SHP77 treated with DMSO at 0.1 percent for 48 hours (cell line): ENCODE data around the gene THRB.

Experiments used
- DNase-seq: peaks from one replicate; lab custom pipeline; 2025; lab: John Stamatoyannopoulos, UW

Gene THRB

DNA sequence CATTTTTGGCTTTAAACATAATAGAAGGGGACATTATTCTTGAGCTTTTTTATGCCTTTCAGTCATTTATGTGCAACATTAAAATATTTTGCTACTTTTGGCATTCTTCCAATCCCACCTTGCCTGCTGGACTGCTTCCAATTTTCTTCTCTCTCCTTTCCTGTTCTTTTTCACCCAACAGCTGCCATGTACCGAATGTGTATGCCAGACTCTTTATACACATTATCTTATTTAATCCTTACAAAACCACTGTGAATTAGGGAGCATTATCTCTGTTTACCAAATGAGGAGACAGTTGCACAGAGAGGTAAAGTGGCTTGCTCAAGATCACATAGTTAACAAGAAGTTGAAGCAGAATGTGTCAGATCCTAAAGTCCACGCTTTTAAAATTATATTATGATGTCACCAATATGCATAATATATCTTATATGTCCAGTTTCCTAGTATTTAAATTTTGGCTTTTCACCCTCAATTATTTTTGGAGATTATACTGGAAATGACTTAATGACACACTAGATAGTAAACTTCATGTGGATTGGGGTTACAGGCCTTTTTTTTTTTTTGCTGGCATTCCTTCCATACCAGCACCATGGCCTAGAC lies 231.5 kb downstream of the THRB start:
- DNase-seq = no peak

- no peak for DNase-seq
These were observed 233.1 kb downstream of the THRB start for GRCh38 chr3:24261521-24261920.

DNA sequence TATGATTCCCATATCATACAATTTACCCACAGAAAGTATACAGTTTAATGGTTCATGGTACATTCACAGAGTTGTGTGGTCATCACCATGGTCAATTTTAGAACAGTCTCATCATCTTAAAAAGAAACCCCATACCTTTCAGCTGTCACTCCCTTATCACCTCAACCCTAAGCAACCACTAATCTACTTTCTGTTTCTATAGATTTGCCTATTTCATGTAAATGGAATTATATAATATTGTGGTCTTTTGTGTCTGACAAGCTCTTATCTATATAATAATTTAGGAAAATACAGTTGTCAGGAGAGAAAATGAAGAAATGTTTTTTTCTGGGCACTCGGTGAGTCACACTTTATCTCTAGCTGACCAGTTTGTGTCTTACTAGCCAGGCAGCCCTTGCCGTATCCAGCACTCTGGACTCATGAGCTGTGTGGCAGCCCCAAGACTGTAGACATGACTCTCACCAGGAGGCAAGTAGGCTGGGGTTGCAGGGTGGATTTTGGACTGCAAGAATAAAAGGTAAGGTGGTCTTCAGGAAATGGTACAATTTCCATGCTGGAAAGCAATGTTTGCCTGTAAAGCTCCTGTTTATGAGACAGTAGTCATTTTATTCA lies 234.6 kb downstream of the THRB start:
- DNase-seq = no peak

DNA sequence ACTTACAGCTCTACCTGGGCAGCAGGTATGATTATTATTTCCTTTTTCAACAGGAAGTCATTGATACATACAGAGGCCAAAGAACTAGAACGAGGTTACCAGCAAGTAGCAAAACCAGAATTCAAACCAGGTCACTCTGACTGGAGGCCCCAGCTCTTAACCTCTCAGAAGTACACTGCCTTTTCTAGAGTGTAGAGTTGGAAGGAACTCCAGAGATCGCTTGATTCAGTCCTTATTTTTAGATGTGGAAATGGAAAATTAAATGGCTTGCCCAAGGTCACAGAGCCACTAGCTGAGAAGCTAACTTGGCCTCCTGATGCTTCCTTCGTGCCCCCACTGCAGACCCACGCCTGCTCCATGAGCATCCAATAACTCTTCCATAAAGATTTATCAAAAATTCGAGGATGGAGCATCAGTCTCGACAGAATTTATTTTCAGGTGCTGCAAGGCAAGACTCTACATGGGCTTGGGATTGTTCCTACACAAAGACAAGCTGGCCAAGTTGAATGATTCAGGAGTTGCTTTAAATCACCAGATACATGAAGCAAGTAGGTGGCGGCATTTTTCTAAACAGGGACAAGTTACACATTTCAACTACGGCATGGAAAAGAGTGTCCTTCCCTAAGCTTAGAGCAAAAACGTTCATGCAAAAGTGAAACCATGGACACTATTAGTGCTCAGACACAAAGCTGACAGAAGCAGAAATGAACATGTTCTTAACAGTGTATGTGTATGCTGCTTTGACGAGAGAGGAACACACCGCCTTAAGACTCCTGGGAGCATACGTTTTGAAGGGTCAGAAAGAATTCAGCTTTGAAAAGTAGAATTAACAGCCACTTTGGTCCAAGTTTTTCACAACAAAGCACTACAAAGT lies 235.7 kb downstream of the THRB start:
- no peak for DNase-seq

- no peak for DNase-seq
These were observed 236.4 kb downstream of the THRB start for GRCh38 chr3:24258260-24258659.

DNA sequence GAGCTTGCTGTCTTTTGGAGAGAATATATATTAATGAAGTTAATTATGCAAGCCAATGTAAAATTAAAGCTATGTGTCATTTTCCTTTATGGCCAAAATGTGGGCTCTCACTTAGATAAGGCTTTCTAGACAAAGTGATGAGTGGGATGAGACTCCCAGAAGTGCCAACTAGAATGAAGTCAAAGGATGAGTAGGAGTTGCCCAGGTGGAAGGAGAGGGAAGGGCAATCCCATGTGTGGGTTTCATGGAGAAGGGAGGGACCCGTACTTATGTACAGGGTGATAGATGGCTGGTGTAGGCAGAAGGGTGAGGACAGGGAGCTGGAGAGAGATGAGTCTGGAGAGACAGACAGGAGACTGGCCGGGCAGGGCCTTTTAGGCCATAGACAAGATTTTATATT lies 239.2 kb downstream of the THRB start:
- no peak for DNase-seq

DNA sequence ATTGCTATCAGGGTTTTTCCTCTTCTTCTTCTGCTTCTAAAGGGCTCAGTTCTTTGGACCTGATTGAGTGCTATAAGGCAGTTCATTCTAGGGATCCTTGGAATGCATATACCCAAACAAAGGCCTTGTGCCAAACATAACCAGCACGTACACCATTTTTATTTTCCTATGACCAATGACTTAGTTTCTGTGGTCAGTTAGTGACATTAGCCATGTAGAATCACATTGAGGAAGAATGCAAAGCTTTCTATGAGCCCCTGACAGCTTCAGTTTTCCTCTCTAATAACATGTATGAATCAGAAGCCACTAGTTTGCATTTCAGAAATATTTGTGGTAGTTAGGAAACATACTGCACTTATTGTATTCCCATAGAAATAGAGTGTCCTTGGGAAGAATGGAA lies 240.0 kb downstream of the THRB start:
- no peak for DNase-seq

- DNase-seq = no peak
These were observed 241.3 kb downstream of the THRB start for GRCh38 chr3:24253336-24253735.

DNA sequence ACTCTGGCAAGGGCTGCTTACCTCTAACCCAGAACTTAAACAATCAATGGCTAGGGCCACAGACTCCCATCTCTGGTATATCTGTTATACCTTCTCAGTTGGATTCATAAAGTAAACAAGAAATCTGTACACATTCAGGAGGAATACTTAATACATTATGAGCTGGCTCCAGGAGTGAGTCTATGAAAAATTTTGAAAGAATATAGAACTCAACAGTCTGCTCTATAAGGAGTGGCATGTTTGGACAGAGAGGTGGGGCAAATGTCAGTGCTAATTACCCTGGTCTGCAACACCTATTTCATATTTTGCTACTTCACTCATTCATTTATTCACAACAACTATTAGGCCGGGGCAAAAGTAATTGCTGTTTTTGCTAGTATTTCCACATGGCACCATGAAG lies 245.1 kb downstream of the THRB start:
- no peak for DNase-seq

DNA sequence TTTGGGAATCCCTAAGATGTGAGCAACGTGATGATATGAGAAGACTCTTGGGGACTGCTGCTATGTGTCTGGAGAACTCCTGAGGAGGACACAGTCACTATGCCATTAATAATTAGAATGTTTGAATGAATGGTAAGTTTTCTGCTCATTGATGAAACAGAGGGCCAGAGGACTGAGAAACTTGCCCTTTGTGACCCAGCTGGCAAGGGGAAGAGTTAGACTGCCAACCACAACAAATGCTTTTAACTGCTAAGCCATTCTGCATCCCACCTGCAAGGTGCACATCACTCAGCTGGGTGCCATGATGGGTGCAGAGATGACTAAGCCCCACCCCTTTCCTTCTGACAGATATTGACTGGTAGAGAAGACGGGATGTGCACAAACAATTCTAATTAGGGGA lies 249.6 kb downstream of the THRB start:
- DNase-seq = no peak

GRCh38 chr3:24244491-24244890 lies 250.2 kb downstream of the THRB start:
- no peak for DNase-seq

- DNase-seq = no peak
These were observed 252.5 kb downstream of the THRB start for GRCh38 chr3:24242012-24242698.

GRCh38 chr3:24240306-24240705 lies 254.3 kb downstream of the THRB start:
- DNase-seq = no peak

DNA sequence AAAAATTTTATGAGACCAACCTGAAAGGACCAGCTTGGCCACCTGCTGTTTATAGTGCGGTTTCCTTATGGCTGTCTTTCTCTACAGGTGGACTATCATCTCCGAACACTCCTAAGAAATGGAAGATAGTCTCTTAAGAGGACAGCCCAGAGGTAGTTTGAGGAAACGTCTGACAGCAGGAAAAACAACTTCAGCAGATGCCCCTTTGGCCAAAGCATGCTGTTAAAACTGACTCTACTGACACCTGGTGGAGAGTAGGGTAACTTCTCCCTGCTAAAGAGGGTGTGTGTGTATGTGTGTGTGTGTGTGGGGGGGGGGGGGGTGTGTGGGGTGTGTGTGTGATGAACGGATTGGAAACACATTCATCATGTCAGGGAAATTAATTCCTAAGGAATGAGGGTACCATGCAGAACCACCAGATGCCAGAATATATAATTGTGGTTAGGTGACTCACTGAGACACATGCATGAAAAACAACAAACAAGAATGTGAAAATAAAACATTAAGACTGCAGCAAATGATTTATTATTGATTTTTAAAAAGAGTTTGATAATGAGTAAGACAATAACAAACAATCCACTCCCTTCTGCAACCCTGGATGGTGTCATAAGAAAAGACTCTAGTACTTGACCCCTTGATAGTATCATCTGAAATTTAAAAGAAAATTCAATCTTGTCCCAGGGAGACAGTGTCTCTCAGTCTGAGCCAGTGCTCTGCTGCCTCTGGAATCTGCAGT lies 256.5 kb downstream of the THRB start:
- DNase-seq = peak; percentile 24

DNA sequence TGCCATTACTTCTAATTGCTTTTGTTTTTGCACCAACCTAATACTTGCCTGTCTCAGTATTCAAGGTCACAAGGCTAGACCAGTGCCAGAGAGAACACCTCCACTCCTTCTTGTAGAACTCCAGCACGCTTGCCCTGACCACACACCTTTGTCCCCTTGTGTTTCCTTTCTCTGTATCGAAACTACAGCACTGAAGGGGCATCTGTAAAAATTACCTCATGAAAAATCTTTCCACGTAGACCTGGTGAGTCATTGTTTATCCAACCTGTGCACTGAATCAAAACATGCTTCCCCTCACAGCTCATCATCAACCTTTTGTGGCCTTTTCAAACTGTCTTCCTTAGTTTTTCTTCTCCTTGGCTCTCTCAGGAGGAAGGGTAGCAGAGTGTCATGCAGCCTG lies 259.5 kb downstream of the THRB start:
- no peak for DNase-seq

DNA sequence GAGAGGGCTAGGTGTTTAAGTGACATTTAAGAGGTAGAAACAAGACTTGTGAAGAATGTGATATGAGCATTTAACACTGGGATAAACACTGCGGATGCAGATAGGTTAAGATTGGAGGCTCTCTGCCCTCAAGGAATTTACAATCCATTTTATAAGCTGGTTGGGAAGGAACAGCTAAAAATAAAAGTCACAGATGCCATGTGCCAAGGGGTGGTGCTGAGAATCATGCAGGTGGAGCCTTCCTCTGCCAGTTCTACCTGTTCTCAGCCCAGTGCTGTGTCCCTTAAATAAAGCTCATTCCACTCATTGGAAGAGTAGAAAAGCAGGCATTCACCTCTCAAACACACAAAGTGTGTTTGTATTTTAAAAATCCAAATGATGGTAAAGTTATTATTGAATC lies 261.9 kb downstream of the THRB start:
- DNase-seq = no peak

DNA sequence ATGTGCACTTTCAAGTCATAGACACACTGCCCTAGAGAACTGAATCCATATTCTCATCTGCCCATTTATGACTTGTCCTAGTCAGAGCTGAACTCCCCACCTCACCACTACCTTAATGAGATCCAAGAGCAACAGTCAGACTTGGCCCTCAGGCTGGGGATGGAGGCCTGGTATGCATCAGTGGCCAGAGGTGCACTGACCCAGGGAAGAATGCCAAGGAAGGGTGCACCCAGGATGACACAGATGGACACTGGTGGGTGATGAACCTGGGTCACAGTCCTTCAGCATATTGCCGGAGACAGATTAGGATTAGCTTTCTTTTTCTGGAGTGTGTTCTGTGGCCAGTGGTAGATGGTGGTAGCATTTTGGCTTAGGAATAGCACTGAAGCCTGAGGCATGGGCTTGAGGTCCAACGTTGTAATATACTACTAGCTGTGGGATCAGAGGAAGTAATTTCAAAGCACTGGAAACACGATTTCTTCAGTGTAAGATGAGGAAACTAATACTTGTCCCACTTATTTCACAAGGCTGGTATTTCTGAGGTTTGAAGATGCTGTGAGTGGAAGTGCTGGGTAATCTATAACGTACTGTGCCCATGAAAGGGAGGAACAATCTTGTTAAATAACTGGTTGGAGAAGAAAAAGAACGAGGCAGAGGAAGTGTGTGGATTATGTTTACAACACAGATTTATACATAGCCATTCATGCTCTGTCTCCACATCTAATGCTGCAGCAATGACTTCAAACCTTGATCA lies 265.0 kb downstream of the THRB start:
- no peak for DNase-seq

DNA sequence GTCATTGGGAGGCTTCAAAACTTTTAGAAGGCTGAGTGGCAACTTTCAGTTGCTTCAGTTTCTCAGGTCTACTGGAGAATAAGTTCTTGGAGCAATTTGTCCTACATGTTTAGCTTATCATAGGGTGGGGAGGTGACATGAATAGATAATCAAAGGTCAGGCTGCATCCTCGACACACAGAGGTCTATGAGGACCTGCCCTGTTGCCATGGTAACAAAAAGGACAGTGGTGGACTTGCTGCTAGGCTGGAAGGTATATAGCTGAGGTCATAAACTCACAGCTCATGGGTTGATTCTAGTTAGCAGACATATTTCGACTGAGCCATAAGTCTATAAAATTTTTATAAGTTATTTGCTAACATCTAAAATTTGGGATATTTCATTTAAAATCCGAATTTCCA lies 267.0 kb downstream of the THRB start:
- no peak for DNase-seq

DNA sequence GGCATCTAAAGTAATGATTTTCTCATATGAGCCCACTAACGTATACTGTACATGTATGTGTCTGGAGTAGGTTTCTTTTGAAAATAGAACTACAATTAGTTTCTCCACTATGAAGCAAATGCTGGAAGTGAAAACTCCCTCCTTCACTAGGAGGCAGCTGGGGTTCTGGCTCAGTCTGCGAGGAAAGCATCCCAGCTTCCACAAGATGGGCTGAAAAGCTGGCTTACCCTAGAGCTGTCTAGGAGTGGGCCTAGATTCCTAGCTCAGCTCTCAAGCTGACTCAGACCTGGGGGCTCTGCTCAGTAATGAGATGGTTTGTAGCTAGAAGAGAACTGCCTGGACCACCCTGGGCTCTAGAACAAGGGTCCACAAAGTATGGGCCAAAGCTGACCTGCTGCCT lies 268.3 kb downstream of the THRB start:
- DNase-seq = no peak

DNA sequence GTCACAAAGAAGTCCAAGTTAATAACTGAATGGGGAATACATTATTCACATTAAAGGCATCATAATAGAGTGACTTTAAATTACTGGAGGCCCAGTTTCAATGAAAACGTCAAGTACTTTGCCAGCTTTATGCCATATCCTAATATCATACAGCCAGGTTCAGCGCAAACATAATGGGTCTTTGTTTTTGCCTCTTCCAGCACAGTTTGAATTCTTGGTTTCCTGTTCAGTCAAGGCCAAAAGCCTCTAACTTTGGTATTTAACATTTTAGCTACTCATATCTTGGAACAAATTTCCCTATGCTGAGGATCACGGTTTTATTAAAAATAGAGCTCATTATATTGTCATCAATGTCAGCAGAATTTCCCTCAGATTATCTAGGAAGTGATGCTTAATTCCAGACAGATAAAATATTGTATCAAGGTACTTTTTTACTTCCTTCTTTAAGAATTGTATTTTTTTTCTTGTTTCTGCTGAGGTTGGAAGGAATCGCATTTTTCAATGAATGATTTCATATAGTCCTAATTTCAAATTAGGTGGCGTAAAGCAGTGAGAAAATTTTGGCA lies 269.2 kb downstream of the THRB start:
- no peak for DNase-seq
